H9 (cell line): Measurements from ENCODE around the gene TMEM167B. TPM values are rescaled to one million over a fixed set of nuclear protein-coding genes. Genes with fewer than 3 reads are reported as not detected.

ENCODE experiments used
- DNase-seq: peaks from one replicate; pipeline ENCODE4 v3.0.0-alpha.2; 2017
- H2AFZ ChIP-seq: one replicate; pipeline ENCODE4 v1.6.1; 2013; ENCODE audit warnings: mild to moderate bottlenecking, low read length, control low read depth, moderate library complexity
- H2AK5ac ChIP-seq: 2 replicates; pipeline ENCODE4 v1.6.1; 2013; ENCODE audit warnings: low read length, control low read depth, mixed read lengths; ENCODE audit not compliant: insufficient read length
- H2BK120ac ChIP-seq: one replicate; pipeline ENCODE4 v1.6.1; 2013; ENCODE audit warnings: low read depth, mild to moderate bottlenecking, low read length, control low read depth, inconsistent platforms; ENCODE audit not compliant: poor library complexity, severe bottlenecking
- H2BK12ac ChIP-seq: 2 replicates; pipeline ENCODE4 v1.6.1; 2013; ENCODE audit warnings: low read length, control low read depth, mixed read lengths, low read depth; ENCODE audit not compliant: insufficient read length
- H2BK15ac ChIP-seq: 2 replicates; pipeline ENCODE4 v1.6.1; 2013; ENCODE audit warnings: low read depth, low read length, control low read depth
- H2BK20ac ChIP-seq: one replicate; pipeline ENCODE4 v1.6.1; 2013; ENCODE audit warnings: low read depth, mild to moderate bottlenecking, low read length, control low read depth, inconsistent platforms; ENCODE audit not compliant: poor library complexity, severe bottlenecking
- H2BK5ac ChIP-seq: 2 replicates; pipeline ENCODE4 v1.6.1; 2013; ENCODE audit warnings: low read length, control low read depth, mixed read lengths; ENCODE audit not compliant: insufficient read length
- H3K14ac ChIP-seq: 2 replicates; pipeline ENCODE4 v1.6.1; 2013; ENCODE audit warnings: low read length, control low read depth; ENCODE audit not compliant: insufficient read depth
- H3K18ac ChIP-seq: 2 replicates; pipeline ENCODE4 v1.6.1; 2013; ENCODE audit warnings: low read depth, mild to moderate bottlenecking, mixed read lengths, low read length, control low read depth; ENCODE audit not compliant: insufficient read length
- H3K23ac ChIP-seq: 2 replicates; pipeline ENCODE4 v1.6.1; 2013; ENCODE audit warnings: low read length, control low read depth, mixed read lengths, low read depth; ENCODE audit not compliant: insufficient read length
- H3K23me2 ChIP-seq: 2 replicates; pipeline ENCODE4 v1.6.1; 2013; ENCODE audit warnings: low read depth, mild to moderate bottlenecking, mixed read lengths, low read length, control low read depth; ENCODE audit not compliant: insufficient read length, poor library complexity, severe bottlenecking
- H3K27ac ChIP-seq: 2 replicates; pipeline ENCODE4 v1.5.1; 2013; ENCODE audit warnings: low read length, control low read depth, mixed read lengths, low read depth; ENCODE audit not compliant: insufficient read length
- H3K27me3 ChIP-seq: 2 replicates; pipeline ENCODE4 v1.6.1; 2013; ENCODE audit warnings: low read length, control low read depth, inconsistent platforms; ENCODE audit not compliant: insufficient read depth
- H3K4ac ChIP-seq: 2 replicates; pipeline ENCODE4 v1.6.1; 2013; ENCODE audit warnings: low read depth, mild to moderate bottlenecking, control low read depth, inconsistent platforms, low read length, moderate library complexity
- H3K4me1 ChIP-seq: 2 replicates; pipeline ENCODE4 v1.6.1; 2013; ENCODE audit warnings: low read length, control low read depth, inconsistent platforms; ENCODE audit not compliant: insufficient read depth
- H3K4me2 ChIP-seq: 2 replicates; pipeline ENCODE4 v1.6.1; 2013; ENCODE audit warnings: low read length, control low read depth, mixed read lengths; ENCODE audit not compliant: insufficient read length, insufficient read depth
- H3K56ac ChIP-seq: 2 replicates; pipeline ENCODE4 v1.6.1; 2013; ENCODE audit warnings: low read depth, mild to moderate bottlenecking, mixed read lengths, low read length, control low read depth; ENCODE audit not compliant: insufficient read length
- H3K79me1 ChIP-seq: 2 replicates; pipeline ENCODE4 v1.6.1; 2013; ENCODE audit warnings: low read depth, mild to moderate bottlenecking, moderate library complexity, low read length, control low read depth, inconsistent platforms; ENCODE audit not compliant: insufficient read depth, poor library complexity, severe bottlenecking
- H3K79me2 ChIP-seq: 2 replicates; pipeline ENCODE4 v1.6.1; 2013; ENCODE audit warnings: low read length, control low read depth, inconsistent platforms; ENCODE audit not compliant: insufficient read depth
- H3K9ac ChIP-seq: 2 replicates; pipeline ENCODE4 v1.6.1; 2013; ENCODE audit warnings: low read length, control low read depth, mixed read lengths; ENCODE audit not compliant: insufficient read length; ENCODE audit errors: extremely low read depth
- H3K9me3 ChIP-seq: one replicate; pipeline ENCODE4 v1.6.1; 2013; ENCODE audit warnings: low read depth, low read length, inconsistent platforms; ENCODE audit not compliant: control insufficient read depth
- H3T11ph ChIP-seq: one replicate; pipeline ENCODE4 v1.6.1; 2013; ENCODE audit warnings: mild to moderate bottlenecking, low read length, control low read depth, inconsistent platforms
- H4K20me1 ChIP-seq: one replicate; pipeline ENCODE4 v1.6.1; 2013; ENCODE audit not compliant: control insufficient read depth, insufficient read length, insufficient read depth
- H4K5ac ChIP-seq: 2 replicates; pipeline ENCODE4 v1.6.1; 2013; ENCODE audit warnings: low read depth, mild to moderate bottlenecking, mixed read lengths, low read length, control low read depth; ENCODE audit not compliant: insufficient read length
- H4K8ac ChIP-seq: replicated peaks from 2 replicates; pipeline ENCODE4 v1.6.1; 2013; ENCODE audit warnings: low read length, control low read depth, mixed read lengths, low read depth; ENCODE audit not compliant: insufficient read length
- H4K91ac ChIP-seq: 2 replicates; pipeline ENCODE4 v1.6.1; 2013; ENCODE audit warnings: low read depth, mild to moderate bottlenecking, moderate library complexity, mixed read lengths, low read length, control low read depth; ENCODE audit not compliant: insufficient read length
- H3K27ac Mint-ChIP-seq, 3 experiments: 2 replicates in 2 of 3; 3 replicates in 1 of 3; pipeline ENCODE4 v1.8.0; 2020 to 2021; ENCODE audit warnings: mixed read lengths in 3 of 3, mild to moderate bottlenecking in 1 of 3, moderate library complexity in 1 of 3
- H3K27me3 Mint-ChIP-seq: 2 replicates; pipeline ENCODE4 v1.8.0; 2021; ENCODE audit warnings: low read depth, mild to moderate bottlenecking, moderate library complexity, mixed read lengths
- H3K36me3 Mint-ChIP-seq, 3 experiments: 2 replicates in 2 of 3; 3 replicates in 1 of 3; pipeline ENCODE4 v1.8.0; 2020 to 2021; ENCODE audit warnings: low read depth in 3 of 3, mixed read lengths in 3 of 3; ENCODE audit not compliant: insufficient read depth in 1 of 3
- H3K4me1 Mint-ChIP-seq, 2 experiments: 2 replicates each; pipeline ENCODE4 v1.8.0; 2020; ENCODE audit warnings: mixed read lengths in 2 of 2
- H3K4me3 Mint-ChIP-seq, 2 experiments: 2 replicates in 1 of 2; 3 replicates in 1 of 2; pipeline ENCODE4 v1.8.0; 2020 to 2021; ENCODE audit warnings: mild to moderate bottlenecking in 2 of 2, mixed read lengths in 2 of 2, moderate library complexity in 1 of 2
- H3K9me3 Mint-ChIP-seq, 2 experiments: 2 replicates in 1 of 2; 3 replicates in 1 of 2; pipeline ENCODE4 v1.8.0; 2020; ENCODE audit warnings: mild to moderate bottlenecking in 2 of 2, mixed read lengths in 2 of 2, moderate library complexity in 1 of 2
- CTCF ChIP-seq: fragments of 200-600 bp; sonication (generic); conservative IDR thresholded peaks from 3 replicates; pipeline ENCODE4 v1.8.0; 2021; ENCODE audit warnings: antibody characterized with exemption, mild to moderate bottlenecking
- WGBS: extraction: QIAGEN DNeasy Blood & Tissue Kit; methylation state at CpG from one replicate; pipeline ENCODE4 v1.1.7; 2013; ENCODE audit warnings: missing lambda C conversion rate, low lambda C conversion rate, mixed read lengths; ENCODE audit not compliant: insufficient read length; ENCODE audit errors: extremely low coverage; 5-methylcytosine and 5-hydroxymethylcytosine counted together
- total RNA-seq: library from RNA; stranded (reverse); gene quantifications from 2 replicates; pipeline ENCODE4 v1.2.1, GENCODE V29; 2021

The TMEM167B gene
- total RNA-seq, 1 experiment from 2014 or later: 13.9 TPM

DNA sequence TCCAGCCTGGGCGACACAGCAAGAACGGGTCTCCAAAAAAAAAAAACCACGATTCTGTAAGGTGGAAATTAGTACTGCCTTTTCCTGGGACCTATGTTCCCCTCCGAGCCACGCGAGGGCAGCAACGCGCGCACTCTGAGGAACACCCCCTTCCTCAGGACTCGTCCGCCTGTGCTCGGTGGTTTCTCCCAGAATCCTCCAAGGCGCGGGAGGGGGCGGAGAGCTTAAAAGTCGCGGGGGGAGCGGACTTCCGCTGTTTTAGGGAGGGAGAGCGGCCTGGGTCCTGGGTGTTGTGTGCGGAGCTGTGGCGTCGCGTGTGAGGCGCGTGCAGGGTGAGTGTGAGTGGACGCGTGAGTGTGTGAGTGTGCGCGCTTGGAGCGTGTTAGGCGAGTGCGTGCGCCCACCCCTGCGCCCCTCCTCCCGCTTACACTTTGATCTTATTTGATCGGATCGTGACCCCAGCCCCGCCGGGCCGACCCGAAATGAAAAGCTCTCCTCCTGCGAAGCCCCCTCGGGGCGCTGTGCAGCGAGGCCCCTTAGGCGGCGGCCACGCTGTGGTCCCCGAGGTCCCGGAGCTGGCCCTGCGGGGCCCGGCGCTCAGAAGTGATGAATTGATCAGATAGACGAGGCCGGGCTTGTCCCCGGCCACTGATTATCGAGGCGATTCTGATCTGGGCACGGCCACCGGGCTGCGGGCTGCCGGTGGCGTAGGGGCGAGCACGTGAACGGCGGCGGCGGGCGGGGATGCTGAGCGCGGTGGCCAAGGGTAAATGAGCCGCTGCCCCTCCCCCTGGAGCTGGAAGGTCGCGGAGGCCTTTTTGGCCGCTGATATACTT is 9.6 kb downstream of the TMEM167B start:
- Histone ChIP-seq H2BK20ac (no peak overlapping the region), H3K4ac (peak overlapping the region; percentile 15; the same call in 1 of the 2 replicates), H2BK120ac (peak overlapping the region; percentile 64), H2AK5ac (no peak overlapping the region), H3K14ac (peak overlapping the region; percentile 89), H3K18ac (peak overlapping the region; percentile 90), H4K5ac (peak overlapping the region; percentile 77), H3K9me3 (no peaks in the 10 kb centered on the region), H3T11ph (no peak overlapping the region), H2BK12ac (no peak overlapping the region), H3K27me3 (no peaks in the 10 kb centered on the region), H4K20me1 (no peaks in the 10 kb centered on the region), H3K4me1 (no peaks in the 10 kb centered on the region), H3K56ac (peak overlapping the region; percentile 57), H2BK5ac (peak overlapping the region; percentile 54), H3K4me2 (peak overlapping the region; percentile 92), H3K27ac (no peak overlapping the region), H3K23me2 (peaks cover 5% of the 10 kb centered on the region), H3K79me2 (peaks cover 3% of the 10 kb centered on the region; the same call in 1 of the 2 replicates), H3K79me1 (peaks cover 2% of the 10 kb centered on the region), H2BK15ac (no peak overlapping the region), H4K8ac (no peak overlapping the region), H2AFZ (peak overlapping the region; percentile 53), H3K23ac (no peak overlapping the region), H4K91ac (no peak overlapping the region), H3K9ac (peak overlapping the region; percentile 91)
- TF ChIP-seq CTCF: peak; percentile 87
- Mint-ChIP-seq H3K4me1 (0 out of 4 replicates have a peak, but pooled peaks cover 0 to 5% of the 10 kb centered on the region in 2 experiments), H3K36me3 (peaks cover 3 to 25% (median 6%) of the 10 kb centered on the region in 3 experiments), H3K9me3 (peaks cover 0 to 3% of the 10 kb centered on the region in 2 experiments; a peak in 1 of 5 replicates), H3K4me3 (peak overlapping the region; percentile 98 to 99), H3K27ac (peak overlapping the region; percentile 98), H3K27me3 (peaks cover 4% of the 10 kb centered on the region; the same call in 1 of the 2 replicates)
- no CpG with 5 or more reads among the region's 77 CpGs for WGBS
- DNase-seq: peak; percentile 97
